Activated CD8-positive, alpha-beta memory T cell treated with anti-CD3 and anti-CD28 coated beads for 48 hours (primary cell): ENCODE data around the gene NUDT3.
"Not testable (repeated sequence)": the region's sequence is repeated elsewhere in the genome, so short reads cannot be mapped to it uniquely, and the experiment has no call there.

Experiments
- DNase-seq, 3 experiments: peaks; one replicate each; pipeline ENCODE4 v3.0.0-alpha.2; 2020; ENCODE audit warnings: low read depth in 2 of 3, low spot score in 2 of 3

The NUDT3 gene

GRCh38 chr6:34324221-34324620 is 68.2 kb downstream of the NUDT3 start:
- not testable (repeated sequence) for DNase-seq

- DNase-seq, result no peak
Measured at GRCh38 chr6:34323300-34323699, 69.2 kb downstream of the NUDT3 start.

- no peak for DNase-seq
Measured at GRCh38 chr6:34322732-34323131, 69.7 kb downstream of the NUDT3 start.

- no peak for DNase-seq
Measured at GRCh38 chr6:34321821-34322220, 70.6 kb downstream of the NUDT3 start.

- no peak for DNase-seq
Measured at GRCh38 chr6:34319471-34319885, 73.0 kb downstream of the NUDT3 start.

GRCh38 chr6:34318499-34319470 is 73.7 kb downstream of the NUDT3 start:
- DNase-seq, result no peak

- no peak for DNase-seq
Measured at GRCh38 chr6:34317882-34318498, 74.5 kb downstream of the NUDT3 start.

- DNase-seq, result no peak
Measured at GRCh38 chr6:34317172-34317477, 75.3 kb downstream of the NUDT3 start.

- DNase-seq, result no peak
Measured at GRCh38 chr6:34316431-34317171, 75.9 kb downstream of the NUDT3 start.

GRCh38 chr6:34315780-34316179 is 76.7 kb downstream of the NUDT3 start:
- DNase-seq, result no peak

- DNase-seq, result no peak
Measured at GRCh38 chr6:34315256-34315655, 77.2 kb downstream of the NUDT3 start.

- no peak for DNase-seq
Measured at GRCh38 chr6:34312259-34312658, 80.2 kb downstream of the NUDT3 start.

GRCh38 chr6:34310817-34311216 is 81.7 kb downstream of the NUDT3 start:
- DNase-seq, result no peak

GRCh38 chr6:34308483-34308882 is 84.0 kb downstream of the NUDT3 start:
- no peak for DNase-seq

- DNase-seq, result no peak
Measured at GRCh38 chr6:34305982-34306708, 86.3 kb downstream of the NUDT3 start.

- DNase-seq, result no peak
Measured at GRCh38 chr6:34305497-34305896, 87.0 kb downstream of the NUDT3 start.

GRCh38 chr6:34304164-34304563 is 88.3 kb downstream of the NUDT3 start:
- no peak for DNase-seq

- no peak for DNase-seq
Measured at GRCh38 chr6:34302929-34303328, 89.5 kb downstream of the NUDT3 start.

GRCh38 chr6:34301408-34301807 is 91.1 kb downstream of the NUDT3 start:
- no peak for DNase-seq

GRCh38 chr6:34300332-34300751 is 92.1 kb downstream of the NUDT3 start:
- DNase-seq, result no peak

- DNase-seq, result no peak
Measured at GRCh38 chr6:34298941-34299340, 93.5 kb downstream of the NUDT3 start.
